Measurements from ENCODE around the gene PFKL. TPM values are rescaled to one million over a fixed set of nuclear protein-coding genes. Genes with fewer than 3 reads are reported as not detected.

PFKL gene
- total RNA-seq, 4 donors from 2014 or later = 94.6 to 155 (median 141) TPM

DNA sequence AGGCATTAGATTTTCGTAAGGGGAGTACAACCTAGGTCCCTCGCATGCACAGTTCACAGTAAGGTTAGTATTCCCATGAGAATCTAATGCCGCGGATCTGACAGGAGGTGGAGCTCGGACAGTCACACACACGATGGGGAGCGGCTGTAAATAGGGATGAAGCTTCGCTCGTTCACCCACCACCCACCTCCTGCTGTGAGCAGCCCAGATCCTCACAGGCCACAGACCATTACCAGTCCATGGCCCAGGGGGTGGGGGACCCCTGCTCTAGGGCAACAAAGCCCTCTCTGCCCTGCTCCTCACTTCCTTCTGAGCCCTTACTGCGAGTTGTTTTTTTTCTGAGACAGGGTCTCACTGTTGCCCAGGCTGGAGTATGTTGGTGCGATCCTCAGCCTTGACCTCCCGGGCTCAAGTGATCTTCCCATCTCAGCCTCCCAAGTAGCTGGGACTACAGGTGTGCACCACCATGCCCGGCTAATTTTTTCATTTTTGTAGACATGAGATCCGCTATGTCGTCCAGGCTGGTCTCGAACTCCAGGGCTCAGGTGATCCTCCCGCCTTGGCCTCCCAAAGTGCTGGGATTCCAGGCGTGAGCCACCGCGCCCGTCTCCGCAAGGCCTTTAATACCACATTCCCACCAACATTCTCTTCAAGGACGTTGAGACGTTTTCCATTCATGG lies 74.9 kb downstream of the PFKL start:
- no peak overlapping the region for H3K4me3 ChIP-seq
- H3K4me1 ChIP-seq = peaks cover 0 to 4% (median 0%) of the 10 kb centered on the region in 4 donors
- WGBS, 2 donors = 84 to 88% methylated on average over 24 of the region's 24 CpGs
- no peak for DNase-seq (ENCODE audit: low spot score in 2 of 2)
- H3K27me3 ChIP-seq = peaks cover 0 to 24% of the 10 kb centered on the region in 2 donors
- TF ChIP-seq POLR2A (IDR thresholded peaks at IDR 0.05) = no peak
- TF ChIP-seq, protein P1, sequence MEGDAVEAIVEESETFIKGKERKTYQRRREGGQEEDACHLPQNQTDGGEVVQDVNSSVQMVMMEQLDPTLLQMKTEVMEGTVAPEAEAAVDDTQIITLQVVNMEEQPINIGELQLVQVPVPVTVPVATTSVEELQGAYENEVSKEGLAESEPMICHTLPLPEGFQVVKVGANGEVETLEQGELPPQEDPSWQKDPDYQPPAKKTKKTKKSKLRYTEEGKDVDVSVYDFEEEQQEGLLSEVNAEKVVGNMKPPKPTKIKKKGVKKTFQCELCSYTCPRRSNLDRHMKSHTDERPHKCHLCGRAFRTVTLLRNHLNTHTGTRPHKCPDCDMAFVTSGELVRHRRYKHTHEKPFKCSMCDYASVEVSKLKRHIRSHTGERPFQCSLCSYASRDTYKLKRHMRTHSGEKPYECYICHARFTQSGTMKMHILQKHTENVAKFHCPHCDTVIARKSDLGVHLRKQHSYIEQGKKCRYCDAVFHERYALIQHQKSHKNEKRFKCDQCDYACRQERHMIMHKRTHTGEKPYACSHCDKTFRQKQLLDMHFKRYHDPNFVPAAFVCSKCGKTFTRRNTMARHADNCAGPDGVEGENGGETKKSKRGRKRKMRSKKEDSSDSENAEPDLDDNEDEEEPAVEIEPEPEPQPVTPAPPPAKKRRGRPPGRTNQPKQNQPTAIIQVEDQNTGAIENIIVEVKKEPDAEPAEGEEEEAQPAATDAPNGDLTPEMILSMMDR (IDR thresholded peaks at IDR 0.05) = no peak
- no peak for TF ChIP-seq EP300 (IDR thresholded peaks at IDR 0.05)
- peaks cover 0 to 7% (median 0%) of the 10 kb centered on the region in 4 donors for H3K9me3 ChIP-seq
- no peaks in the 10 kb centered on the region for H3K36me3 ChIP-seq
- H3K27ac ChIP-seq = no peak overlapping the region

DNA sequence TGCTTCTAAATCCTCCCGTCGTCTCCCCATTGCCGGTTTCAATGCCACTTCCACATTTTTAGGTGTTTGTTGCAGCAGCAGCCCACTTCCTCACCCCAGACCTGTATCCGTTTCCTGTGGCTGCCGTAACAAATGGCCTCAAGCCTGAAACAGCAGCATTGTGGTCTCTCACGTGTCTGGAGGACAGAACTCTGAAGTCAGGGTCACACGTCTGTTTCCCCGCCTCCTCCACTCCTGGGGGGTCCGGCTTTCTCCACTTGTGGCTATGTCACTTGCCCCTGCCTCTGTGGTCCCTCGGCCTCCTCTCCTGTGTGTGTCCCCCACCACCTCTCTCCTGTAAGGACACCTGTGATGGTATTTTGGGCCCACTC lies 75.4 kb downstream of the PFKL start:
- peak in 1 of 2 donors; percentile 24 for DNase-seq (ENCODE audit: low spot score in 2 of 2)
- Histone ChIP-seq H3K4me3 (no peak overlapping the region), H3K9me3 (peaks cover 0 to 7% (median 0%) of the 10 kb centered on the region in 4 donors), H3K27ac (no peak overlapping the region), H3K4me1 (no peaks in the 10 kb centered on the region), H3K36me3 (no peaks in the 10 kb centered on the region), H3K27me3 (peaks cover 0 to 20% of the 10 kb centered on the region in 2 donors)
- TF ChIP-seq, protein P1 (IDR thresholded peaks at IDR 0.05) = no peak
- TF ChIP-seq POLR2A (IDR thresholded peaks at IDR 0.05) = no peak
- TF ChIP-seq EP300 (IDR thresholded peaks at IDR 0.05) = peak in 1 of 2 donors; percentile 55
- 70 to 74% methylated on average over 10 of the region's 10 CpGs for WGBS, 2 donors

DNA sequence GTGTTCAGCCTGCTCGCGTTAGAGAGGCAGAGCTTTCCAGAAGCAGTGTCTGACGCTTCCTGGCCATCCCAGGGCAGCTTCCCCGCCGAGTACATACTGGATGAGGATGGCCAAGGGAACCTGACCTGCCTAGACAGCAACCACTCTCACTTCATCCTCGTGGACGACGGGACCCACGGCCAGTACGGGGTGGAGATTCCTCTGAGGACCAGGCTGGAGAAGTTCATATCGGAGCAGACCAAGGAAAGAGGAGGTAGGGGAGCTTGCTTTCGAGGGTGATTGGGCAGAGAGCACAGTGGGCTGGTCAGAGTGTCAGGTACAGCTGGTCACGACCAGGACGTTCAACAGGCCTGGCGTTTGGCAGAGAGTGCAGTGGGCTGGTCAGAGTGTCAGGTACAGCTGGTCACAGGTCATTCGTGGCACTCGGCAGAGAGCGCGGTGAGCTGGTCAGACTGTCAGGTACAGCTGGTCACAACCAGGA lies 75.9 kb downstream of the PFKL start:
- WGBS, 2 donors = 86 to 89% methylated on average over 19 of the region's 19 CpGs
- Histone ChIP-seq H3K9me3 (peaks cover 0 to 7% (median 0%) of the 10 kb centered on the region in 4 donors), H3K36me3 (no peaks in the 10 kb centered on the region), H3K27ac (no peak overlapping the region), H3K4me3 (no peak overlapping the region), H3K4me1 (no peaks in the 10 kb centered on the region), H3K27me3 (peaks cover 0 to 14% of the 10 kb centered on the region in 2 donors)
- DNase-seq (ENCODE audit: low spot score in 2 of 2) = no peak
- TF ChIP-seq, protein P1 (IDR thresholded peaks at IDR 0.05) = no peak
- TF ChIP-seq POLR2A (IDR thresholded peaks at IDR 0.05) (no peak), EP300 (IDR thresholded peaks at IDR 0.05) (no peak)

DNA sequence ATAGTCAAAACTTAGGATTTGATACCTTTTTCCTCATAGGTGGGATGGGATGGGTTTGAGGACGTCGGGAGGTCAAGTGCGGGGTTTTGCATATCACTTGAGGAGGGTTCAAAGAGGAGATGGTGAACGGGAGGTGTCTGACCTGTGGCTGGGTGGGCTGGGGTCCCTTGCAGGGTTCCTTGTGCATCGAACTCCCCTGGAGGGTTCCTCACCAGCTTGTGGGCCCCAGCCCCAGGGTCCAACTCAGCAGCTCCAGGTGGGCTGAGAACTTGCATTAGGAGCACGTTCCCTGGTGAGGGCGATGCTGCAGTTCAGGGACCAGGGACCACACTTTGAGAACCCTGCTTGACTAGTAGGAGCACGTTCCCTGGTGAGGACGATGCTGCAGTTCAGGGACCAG lies 76.8 kb downstream of the PFKL start:
- DNase-seq (ENCODE audit: low spot score in 2 of 2) = no peak
- H3K27ac ChIP-seq = no peak overlapping the region
- H3K36me3 ChIP-seq = no peaks in the 10 kb centered on the region
- 88 to 90% methylated on average over 9 of the region's 9 CpGs for WGBS, 2 donors
- H3K4me3 ChIP-seq = no peak overlapping the region
- no peaks in the 10 kb centered on the region for H3K4me1 ChIP-seq
- H3K9me3 ChIP-seq = peaks cover 0 to 7% (median 0%) of the 10 kb centered on the region in 4 donors
- TF ChIP-seq, protein P1 (IDR thresholded peaks at IDR 0.05) = no peak
- no peak for TF ChIP-seq POLR2A (IDR thresholded peaks at IDR 0.05)
- no peak for TF ChIP-seq EP300 (IDR thresholded peaks at IDR 0.05)
- peaks cover 0 to 8% of the 10 kb centered on the region in 2 donors for H3K27me3 ChIP-seq

Other genes with a start within 250 kb of the PFKL start
- 10 to 100 TPM in 3 of 4 donors, 1 to 10 TPM in 1; 4.7 to 22.0 (median 14.2) TPM for gene PWP2, start 192.7 kb upstream of the PFKL start, total RNA-seq
- gene GATD3, start 166.4 kb upstream of the PFKL start, total RNA-seq = 10 to 100 TPM; 14.9 to 45.0 (median 30.2) TPM
- 1 to 10 TPM; 2.6 to 5.2 (median 3.1) TPM for gene ICOSLG, start 59.1 kb upstream of the PFKL start, total RNA-seq
- not detected for gene DNMT3L, start 38.2 kb upstream of the PFKL start, total RNA-seq
- gene AIRE, start 14.2 kb upstream of the PFKL start, total RNA-seq = under 1 TPM in 1 of 4 donors, not detected in 3; 0.30 TPM
- 10 to 100 TPM; 38.0 to 69.8 (median 61.2) TPM for gene CFAP410, start 39.3 kb downstream of the PFKL start, total RNA-seq
- gene TRPM2, start 53.6 kb downstream of the PFKL start, total RNA-seq = 10 to 100 TPM in 1 of 4 donors, 1 to 10 TPM in 3; 4.9 to 10.3 (median 7.8) TPM
- 1 to 10 TPM; 2.0 to 8.0 (median 3.8) TPM for gene LRRC3, start 155.5 kb downstream of the PFKL start, total RNA-seq
- not detected for gene KRTAP10-1, start 240.1 kb downstream of the PFKL start, total RNA-seq

Data from tibial nerve (tissue), 4 donors.